ENCODE data around the gene PSENEN. TPM values are rescaled to one million over a fixed set of nuclear protein-coding genes. Genes with fewer than 3 reads are reported as not detected.

Gene PSENEN
- total and polyA plus RNA-seq, 2 donors from 2014 or later, result 84.0 to 185 TPM

DNA sequence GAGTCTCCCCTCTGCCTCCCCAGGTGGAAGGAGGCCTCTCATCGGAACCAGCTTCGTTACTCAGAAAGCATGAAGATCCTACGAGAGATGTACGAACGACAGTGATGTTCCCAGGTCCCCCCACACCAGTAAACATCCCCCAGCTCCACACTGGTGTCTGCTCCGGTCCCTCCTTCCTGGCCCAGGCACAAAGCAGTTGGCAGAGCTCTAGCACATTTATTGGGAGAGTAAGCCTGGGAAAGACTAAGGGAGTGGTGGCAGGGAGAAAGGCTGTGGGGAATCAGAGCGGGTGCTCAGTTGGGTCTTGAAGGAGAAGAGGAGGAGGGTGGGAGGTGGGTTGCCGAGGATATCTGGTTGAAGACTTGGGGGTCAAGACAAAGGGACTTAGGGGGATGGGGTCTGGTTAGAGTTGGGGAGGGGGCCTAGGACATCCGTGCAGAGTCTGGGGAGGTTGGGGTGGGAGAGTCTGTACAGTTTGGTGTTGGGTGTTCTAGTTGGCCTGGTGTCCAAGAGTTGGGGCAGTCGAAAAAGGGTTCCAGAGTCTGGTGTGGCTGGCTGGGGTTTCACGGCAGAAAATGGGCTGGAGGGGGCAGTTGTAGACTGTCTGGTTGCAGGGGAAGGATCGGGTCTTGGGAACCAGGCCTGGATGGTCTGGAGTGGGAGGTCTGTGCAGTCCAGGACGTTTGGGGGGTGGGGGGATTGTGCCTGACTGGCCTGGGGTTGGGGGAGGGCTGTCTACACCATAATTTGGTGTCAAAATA, 9.1 kb downstream of the PSENEN start:
- Histone ChIP-seq H3K27me3 (ENCODE audit: control insufficient read depth, insufficient read depth, low read length) (no peaks in the 10 kb centered on the region), H3K9ac (ENCODE audit: low read length in 3 of 3) (no peak overlapping the region), H3K27ac (ENCODE audit: low read depth in 2 of 2, low read length in 2 of 2) (peak overlapping the region in 1 of 2 donors; percentile 54), H3K4me3 (ENCODE audit: low read length in 3 of 3) (no peak overlapping the region), H3K9me3 (ENCODE audit: control insufficient read depth in 2 of 3, insufficient read depth in 1 of 3, low read length in 3 of 3) (no peaks in the 10 kb centered on the region), H3K4me1 (ENCODE audit: control insufficient read depth in 2 of 3, insufficient read depth in 2 of 3, low read depth in 1 of 3, low read length in 3 of 3) (peaks cover 0 to 8% (median 0%) of the 10 kb centered on the region in 3 donors), H3K36me3 (ENCODE audit: control insufficient read depth in 2 of 3, insufficient read depth in 3 of 3, low read length in 3 of 3) (peaks cover 0 to 22% (median 10%) of the 10 kb centered on the region in 3 donors)
- intact Hi-C loops (cut with DNase I), result no loop called here
- TF ChIP-seq, protein P1, sequence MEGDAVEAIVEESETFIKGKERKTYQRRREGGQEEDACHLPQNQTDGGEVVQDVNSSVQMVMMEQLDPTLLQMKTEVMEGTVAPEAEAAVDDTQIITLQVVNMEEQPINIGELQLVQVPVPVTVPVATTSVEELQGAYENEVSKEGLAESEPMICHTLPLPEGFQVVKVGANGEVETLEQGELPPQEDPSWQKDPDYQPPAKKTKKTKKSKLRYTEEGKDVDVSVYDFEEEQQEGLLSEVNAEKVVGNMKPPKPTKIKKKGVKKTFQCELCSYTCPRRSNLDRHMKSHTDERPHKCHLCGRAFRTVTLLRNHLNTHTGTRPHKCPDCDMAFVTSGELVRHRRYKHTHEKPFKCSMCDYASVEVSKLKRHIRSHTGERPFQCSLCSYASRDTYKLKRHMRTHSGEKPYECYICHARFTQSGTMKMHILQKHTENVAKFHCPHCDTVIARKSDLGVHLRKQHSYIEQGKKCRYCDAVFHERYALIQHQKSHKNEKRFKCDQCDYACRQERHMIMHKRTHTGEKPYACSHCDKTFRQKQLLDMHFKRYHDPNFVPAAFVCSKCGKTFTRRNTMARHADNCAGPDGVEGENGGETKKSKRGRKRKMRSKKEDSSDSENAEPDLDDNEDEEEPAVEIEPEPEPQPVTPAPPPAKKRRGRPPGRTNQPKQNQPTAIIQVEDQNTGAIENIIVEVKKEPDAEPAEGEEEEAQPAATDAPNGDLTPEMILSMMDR (IDR thresholded peaks at IDR 0.05; ENCODE audit: borderline replicate concordance, extremely low read depth, insufficient read depth), result no peak
- DNase-seq (peak in 1 of 5 donors; percentile 48), FAIRE-seq (no peak)

DNA sequence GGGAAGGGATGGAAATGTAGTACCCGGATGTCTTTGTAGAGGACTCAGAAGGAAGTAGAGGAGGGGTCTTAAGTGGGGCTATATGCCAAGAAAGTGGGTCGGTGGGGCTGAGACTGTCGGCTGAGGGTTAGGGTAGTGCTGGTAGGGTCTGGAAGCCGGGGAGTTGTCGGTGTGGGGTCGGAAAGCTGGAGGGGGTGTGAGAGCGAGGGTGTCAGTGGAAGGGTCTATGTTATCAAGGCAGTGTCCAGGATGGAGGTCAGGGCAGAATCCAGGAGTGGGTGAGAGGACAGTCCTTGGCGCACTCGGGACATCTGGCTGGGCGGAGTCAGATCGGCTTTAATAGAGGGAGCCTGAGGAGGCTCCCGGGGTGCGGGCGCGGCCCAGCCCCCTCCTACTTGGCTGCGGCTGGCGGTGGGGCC, 9.7 kb downstream of the PSENEN start:
- peak overlapping the region; percentile 22 to 54 for H3K27ac ChIP-seq (ENCODE audit: low read depth in 2 of 2, low read length in 2 of 2)
- H3K9ac ChIP-seq (ENCODE audit: low read length in 3 of 3), result no peak overlapping the region
- H3K4me1 ChIP-seq (ENCODE audit: control insufficient read depth in 2 of 3, insufficient read depth in 2 of 3, low read depth in 1 of 3, low read length in 3 of 3), result peaks cover 0 to 8% (median 0%) of the 10 kb centered on the region in 3 donors
- peaks cover 0 to 22% (median 10%) of the 10 kb centered on the region in 3 donors for H3K36me3 ChIP-seq (ENCODE audit: control insufficient read depth in 2 of 3, insufficient read depth in 3 of 3, low read length in 3 of 3)
- DNase-seq, result peak in 1 of 5 donors; percentile 64
- intact Hi-C loops (cut with DNase I), result no loop called here
- TF ChIP-seq, protein P1 (IDR thresholded peaks at IDR 0.05; ENCODE audit: borderline replicate concordance, extremely low read depth, insufficient read depth), result no peak
- no peaks in the 10 kb centered on the region for H3K9me3 ChIP-seq (ENCODE audit: control insufficient read depth in 2 of 3, insufficient read depth in 1 of 3, low read length in 3 of 3)
- FAIRE-seq, result no peak
- no peak overlapping the region for H3K4me3 ChIP-seq (ENCODE audit: low read length in 3 of 3)
- H3K27me3 ChIP-seq (ENCODE audit: control insufficient read depth, insufficient read depth, low read length), result no peaks in the 10 kb centered on the region

DNA sequence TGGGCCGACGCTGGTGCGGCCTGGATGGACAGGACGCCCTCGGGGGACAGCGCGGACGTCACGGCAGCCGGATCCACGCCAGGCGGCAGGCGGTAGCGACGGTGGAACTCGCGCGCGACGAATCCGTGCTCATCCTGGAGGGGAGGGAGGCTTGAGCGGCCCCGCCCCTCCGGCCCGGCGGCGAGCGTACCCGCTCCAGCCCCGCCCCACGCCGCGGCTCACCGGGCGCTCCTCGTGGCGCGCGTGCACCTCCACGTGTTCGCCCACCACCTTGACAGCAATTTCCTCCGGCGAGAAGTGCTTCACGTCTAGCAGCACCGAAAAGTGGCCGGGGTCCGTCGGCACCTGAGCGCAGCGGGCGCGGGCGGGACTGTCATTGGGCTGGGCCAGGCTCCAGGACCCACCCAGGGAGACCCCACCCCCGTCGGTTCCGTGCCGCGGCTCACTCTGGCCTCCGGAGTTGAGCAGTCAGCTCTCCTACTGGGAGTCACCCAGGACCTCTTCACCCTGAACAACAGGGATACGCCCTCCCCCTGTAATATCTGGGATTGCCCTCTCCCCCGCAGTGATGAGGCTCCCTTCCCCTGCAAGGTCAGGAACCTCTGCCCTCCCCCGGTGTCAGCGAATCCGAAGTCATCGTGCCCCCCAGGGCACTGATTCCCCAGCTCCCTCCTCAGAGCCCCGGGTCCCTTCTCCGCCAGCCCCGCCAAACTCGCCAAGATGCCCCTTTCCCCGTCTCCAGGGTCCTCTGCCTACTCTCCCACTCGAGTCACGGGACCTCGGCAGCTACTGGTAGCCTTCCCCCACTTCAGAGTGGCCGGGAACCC, 10.3 kb downstream of the PSENEN start:
- H3K9me3 ChIP-seq (ENCODE audit: control insufficient read depth in 2 of 3, insufficient read depth in 1 of 3, low read length in 3 of 3), result no peaks in the 10 kb centered on the region
- peak overlapping the region; percentile 86 for H3K27ac ChIP-seq (ENCODE audit: low read depth in 2 of 2, low read length in 2 of 2)
- H3K4me3 ChIP-seq (ENCODE audit: low read length in 3 of 3), result peak overlapping the region in 2 of 3 donors; percentile 26 to 41
- H3K36me3 ChIP-seq (ENCODE audit: control insufficient read depth in 2 of 3, insufficient read depth in 3 of 3, low read length in 3 of 3), result peaks cover 0 to 22% (median 10%) of the 10 kb centered on the region in 3 donors
- no peaks in the 10 kb centered on the region for H3K27me3 ChIP-seq (ENCODE audit: control insufficient read depth, insufficient read depth, low read length)
- H3K9ac ChIP-seq (ENCODE audit: low read length in 3 of 3), result peak overlapping the region in 2 of 3 donors; percentile 27 to 51
- H3K4me1 ChIP-seq (ENCODE audit: control insufficient read depth in 2 of 3, insufficient read depth in 2 of 3, low read depth in 1 of 3, low read length in 3 of 3), result peaks cover 0 to 8% (median 0%) of the 10 kb centered on the region in 3 donors
- FAIRE-seq (no peak), DNase-seq (peak; percentile 22 to 95 (median 70))
- intact Hi-C loops (cut with DNase I), result no loop called here
- TF ChIP-seq, protein P1 (IDR thresholded peaks at IDR 0.05; ENCODE audit: borderline replicate concordance, extremely low read depth, insufficient read depth), result no peak
